ENCODE measurements around the gene PTPRS.

Gene PTPRS

DNA sequence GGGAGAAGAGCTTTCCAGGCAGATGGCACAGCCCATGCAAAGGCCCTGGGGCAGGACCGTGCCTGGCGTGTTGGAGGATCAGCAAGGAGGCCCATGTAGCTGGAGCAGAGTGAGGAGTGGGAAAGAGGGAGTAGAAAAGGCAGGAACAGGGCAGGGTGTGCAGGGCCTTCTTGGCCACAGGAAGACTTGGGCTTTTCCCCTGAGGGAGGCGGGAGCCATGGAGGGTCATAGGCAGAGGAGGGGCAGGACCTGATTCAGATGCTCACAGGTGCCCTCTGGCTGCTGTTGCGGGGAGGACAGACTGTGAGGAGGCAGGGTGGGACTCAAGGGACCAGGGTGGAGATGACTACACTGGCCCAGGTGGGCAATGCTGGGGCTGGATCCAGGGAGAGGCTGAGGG is 13.8 kb upstream of the PTPRS start:
- no peak for DNase-seq (ENCODE audit: low read depth)

DNA sequence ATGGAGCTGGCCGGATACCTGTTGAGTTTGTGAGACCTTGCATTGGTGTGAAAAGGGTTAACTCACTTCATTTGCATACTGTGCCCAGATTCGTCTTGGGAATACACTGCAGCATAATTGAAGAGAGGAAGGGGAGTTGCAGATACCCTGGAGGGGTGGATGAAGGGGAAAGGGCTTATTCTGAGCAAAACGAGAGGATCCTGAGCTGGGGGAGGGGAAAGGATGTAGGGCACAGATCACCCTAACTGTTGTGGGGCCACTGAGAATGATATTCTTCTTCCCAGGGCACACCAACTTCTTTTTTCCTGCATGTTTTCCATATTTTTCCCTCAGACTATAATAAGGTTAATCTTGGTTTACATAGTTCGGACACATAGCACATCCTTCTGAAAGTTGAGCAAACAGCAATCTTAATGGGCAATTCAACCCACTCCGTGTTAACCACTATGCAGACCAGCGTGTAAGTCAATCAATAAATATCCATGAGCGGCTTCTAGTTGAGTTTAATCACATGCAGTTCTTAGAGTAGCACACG is 11.7 kb upstream of the PTPRS start:
- no peak for DNase-seq (ENCODE audit: low read depth)

DNA sequence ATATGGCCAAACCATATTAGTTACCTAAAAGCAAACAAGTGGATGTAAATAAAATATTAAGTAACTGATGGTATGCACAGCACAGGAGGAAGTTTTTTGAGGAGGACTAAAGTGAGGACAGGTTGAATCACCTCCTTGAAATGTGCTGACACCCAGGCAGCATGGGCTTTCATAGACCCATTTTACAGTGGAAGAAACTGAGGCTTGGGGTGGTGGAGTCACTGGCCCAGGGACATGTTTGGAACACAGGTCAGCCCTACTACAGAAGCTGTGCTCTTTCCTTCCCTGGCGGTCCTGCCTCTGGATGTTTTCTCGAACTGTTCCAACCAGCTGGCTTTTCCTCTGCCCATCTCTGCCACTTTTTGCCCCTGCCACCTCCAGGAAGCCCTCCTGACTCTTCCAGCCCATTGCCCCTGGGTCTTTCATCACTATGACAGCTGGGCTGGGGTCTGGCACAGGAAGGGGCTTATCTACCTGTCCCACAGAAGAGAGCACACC is 11.2 kb upstream of the PTPRS start:
- DNase-seq (ENCODE audit: low read depth): no peak

DNA sequence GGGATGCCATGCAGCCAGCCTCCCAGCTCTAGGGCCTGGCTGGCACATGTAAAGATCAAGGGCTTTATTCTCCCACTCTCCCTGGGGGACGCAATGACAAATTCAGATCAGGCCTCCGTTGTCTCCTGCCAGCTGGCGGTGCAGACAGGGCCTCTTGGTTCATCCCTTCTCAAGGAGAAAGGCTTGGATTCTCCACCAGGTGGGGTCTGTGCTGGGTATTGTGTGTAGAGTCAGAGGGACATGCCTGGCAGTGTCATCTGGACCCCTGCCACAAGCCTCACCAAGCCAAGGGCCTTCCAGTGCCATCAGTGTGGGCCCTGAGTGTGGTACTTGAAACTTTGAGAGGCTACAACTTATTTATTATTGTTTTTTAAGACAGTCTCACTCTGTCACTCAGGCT is 8.4 kb upstream of the PTPRS start:
- DNase-seq (ENCODE audit: low read depth): no peak

DNA sequence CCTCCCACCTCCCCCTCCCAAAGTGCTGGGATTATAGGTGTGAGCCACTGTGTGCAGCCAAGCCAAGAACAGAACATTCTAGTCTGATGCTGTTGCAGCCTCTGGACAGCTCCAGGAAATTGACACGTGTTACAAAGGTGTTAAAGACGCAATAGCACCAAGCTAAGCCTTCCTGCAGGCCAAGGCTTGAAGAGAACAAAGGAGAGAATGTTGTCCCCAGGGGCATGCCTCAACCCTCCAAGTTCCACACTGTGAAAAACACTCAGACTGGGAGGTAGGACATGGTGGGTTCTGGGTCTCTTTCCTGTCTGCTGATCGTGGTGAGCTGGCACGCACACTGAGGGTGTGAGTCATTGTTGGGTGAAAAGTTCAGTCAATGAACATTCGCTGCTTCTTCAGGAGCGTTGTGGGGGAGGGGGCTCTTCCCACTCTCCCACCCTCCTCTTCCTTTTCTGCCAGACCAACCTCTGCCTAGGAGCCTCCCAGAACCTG is 5.3 kb upstream of the PTPRS start:
- DNase-seq (ENCODE audit: low read depth): no peak

DNA sequence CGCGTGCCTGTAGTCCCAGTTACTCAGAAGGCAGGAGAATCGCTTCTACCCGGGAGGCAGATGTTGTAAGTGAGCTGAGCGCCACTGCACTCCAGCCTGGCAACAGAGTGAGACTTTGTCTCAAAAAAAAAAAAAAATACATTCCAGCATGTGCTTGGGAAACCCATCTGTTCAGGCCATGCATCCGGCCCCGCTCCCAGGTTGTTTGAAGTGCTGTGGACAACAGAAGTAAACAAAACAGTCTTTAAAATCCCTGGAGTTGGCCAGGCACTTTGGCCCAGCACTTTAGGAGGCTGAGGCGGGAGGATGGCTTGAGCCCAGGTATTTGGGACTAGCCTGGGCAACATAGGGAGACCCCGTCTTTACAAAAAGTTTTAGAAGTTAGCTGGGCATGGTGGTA is 3.2 kb upstream of the PTPRS start:
- no peak for DNase-seq (ENCODE audit: low read depth)

DNA sequence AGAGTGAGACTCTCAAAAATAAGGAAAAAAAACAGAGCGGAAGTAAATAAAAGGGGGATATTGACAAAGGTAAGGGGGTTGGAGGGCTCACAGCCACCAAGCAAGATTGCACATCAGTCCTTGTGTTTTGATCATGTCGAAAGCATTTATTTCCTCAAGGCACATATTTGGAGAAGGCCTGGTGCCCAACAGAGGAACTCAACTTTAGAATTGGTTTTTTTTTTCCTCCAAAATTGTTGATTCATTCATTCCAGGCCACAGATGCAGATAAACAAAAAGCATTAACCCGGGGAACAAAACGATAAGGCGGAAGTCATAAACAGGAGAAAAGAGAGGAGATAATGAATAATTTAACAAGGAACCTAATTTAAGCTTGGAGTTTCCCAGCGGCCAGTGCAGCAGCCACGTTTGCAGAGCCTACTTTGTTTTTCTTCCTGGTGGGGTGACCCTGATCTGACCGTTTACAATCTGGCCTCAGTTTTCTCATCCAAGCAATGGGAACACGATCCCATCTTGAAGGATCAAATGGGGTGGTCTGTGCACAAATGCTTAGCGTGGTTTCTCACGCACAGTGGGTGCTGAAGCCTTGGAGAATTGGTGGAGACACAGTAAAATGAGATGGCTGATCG is 2.1 kb upstream of the PTPRS start:
- no peak for DNase-seq (ENCODE audit: low read depth)

DNA sequence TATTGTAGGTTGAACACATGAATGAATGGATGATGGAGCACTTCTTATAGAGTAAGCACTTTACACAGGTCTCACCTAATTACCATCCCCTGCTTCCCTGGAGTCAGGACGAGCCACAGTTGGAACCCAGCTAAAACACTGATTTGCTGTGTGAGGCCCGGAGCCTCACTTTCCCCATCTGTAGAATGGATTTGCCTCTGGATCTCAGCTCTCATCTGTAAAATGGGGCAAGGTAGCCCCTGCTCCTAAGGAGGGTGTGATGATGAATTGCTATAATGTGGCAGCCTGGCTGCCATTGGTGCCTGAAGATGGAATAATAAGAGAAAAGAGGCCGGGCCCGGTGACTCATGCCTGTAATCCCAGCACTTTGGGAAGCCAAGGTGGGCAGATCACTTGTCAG is 1.4 kb upstream of the PTPRS start:
- DNase-seq (ENCODE audit: low read depth): no peak

DNA sequence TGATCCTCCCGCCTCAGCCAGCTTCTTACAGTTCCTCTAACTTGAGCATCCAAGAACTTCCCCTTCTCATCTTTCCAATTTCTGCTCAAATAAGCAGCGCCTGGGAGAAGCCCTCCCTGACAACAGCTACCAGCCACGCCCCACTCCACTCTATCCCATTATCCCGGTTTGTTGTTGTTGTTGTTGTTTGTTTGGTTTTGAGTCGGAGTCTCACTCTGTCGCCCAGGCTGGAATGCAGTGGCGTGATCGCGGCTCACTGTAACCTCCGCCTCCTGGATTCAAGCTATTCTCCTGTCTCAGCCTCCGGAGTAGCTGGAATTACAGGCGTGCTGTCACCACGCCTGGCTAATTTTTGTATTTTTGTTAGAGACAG is 822 bp upstream of the PTPRS start:
- no peak for DNase-seq (ENCODE audit: low read depth)

DNA sequence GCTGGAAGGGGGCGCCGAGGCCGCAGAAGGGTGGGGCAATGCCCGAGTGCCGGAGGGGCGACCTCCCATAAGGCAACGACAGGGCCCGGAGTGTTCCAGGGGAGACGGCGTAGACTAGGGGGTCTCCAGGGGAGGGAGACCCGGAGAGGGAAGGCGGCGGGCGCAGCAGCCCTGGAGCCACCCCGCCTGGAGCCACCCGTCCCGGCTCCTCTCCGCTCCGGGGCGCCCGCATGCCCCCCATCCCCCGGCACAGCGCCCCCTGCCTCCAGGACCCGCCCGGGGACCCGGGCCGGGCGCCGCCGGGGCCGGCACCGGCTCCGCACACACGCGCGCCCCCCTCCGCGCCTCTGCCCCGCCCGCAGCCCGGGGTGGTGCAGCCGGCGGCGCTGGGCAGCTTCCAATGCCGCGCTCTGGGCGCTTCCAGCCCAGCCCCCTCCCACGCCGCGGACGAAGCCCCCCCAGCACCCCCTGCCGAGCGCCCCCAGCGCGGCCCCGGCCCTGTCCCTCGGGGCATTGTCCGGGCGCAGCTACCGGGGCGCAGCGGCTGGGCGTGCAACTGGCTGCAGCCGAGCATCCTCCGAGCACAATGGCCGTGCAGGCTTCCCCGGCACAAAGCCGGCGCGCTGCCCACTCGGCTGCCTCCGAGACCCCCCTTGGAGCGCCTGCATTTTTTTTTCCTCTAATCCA is 519 bp downstream of the PTPRS start:
- no peak for DNase-seq (ENCODE audit: low read depth)

DNA sequence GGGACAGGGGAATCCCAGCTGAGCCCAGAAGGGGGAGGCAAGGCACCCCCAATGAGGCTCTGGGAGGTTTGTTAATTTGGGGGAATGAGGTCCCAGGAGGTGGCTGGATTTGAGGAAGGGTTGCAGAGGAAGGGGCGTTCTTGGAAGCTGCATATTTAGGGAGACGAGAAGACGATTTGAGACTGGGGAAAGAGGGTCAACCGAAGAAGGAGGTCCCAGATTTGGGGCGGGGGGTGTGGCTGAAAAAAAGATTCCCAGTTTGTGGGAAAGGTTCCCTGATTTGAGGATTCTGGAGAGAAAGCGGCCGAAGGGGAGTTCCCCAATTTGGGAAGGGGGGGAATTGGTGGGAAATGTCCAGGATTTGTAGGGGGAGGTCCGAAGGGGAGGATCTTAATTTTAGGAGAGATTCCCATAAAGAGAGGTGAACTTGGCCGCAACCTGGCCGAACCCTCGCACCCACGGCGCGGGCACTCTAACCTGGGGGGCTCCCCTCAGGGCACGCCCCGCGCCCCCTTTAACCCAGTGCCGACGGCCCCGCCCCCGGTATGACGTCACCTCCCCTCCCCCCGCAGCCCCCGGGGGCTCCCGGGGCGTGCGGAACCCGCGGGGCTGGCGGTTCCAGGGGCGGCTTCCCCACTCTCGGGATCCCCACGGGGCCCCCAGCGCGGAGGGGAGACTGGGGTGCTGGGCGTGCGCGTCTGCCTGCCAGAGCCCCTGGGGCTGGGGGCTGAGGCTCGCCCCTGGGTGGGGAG is 1.2 kb downstream of the PTPRS start:
- no peak for DNase-seq (ENCODE audit: low read depth)

DNA sequence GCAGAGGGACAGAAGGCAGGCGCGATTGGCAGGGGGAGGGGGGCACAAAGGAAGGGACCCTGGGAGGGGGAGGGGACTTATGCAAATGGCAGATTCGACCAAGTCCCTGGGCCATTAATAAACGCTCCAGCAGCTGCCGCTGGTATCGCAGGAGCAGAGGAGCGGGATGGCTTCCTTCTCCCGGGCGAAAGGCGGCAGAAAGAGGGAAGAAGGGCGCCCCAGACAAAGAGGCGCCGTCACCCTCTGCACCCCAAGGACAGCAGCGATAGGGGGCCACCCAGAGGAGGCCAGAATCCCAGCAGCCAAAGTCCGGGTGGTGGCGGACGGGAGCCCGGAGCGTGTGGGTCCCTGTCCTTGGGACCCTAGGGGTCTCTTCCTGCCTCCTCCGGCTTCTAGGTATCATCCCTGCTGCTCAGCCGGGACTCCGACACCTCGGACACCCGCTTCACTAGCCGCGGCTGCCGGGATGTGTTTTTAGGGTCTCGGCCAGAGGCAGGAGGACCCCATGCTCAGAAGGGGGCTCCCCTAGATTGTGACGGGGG is 1.9 kb downstream of the PTPRS start:
- DNase-seq (ENCODE audit: low read depth): no peak

DNA sequence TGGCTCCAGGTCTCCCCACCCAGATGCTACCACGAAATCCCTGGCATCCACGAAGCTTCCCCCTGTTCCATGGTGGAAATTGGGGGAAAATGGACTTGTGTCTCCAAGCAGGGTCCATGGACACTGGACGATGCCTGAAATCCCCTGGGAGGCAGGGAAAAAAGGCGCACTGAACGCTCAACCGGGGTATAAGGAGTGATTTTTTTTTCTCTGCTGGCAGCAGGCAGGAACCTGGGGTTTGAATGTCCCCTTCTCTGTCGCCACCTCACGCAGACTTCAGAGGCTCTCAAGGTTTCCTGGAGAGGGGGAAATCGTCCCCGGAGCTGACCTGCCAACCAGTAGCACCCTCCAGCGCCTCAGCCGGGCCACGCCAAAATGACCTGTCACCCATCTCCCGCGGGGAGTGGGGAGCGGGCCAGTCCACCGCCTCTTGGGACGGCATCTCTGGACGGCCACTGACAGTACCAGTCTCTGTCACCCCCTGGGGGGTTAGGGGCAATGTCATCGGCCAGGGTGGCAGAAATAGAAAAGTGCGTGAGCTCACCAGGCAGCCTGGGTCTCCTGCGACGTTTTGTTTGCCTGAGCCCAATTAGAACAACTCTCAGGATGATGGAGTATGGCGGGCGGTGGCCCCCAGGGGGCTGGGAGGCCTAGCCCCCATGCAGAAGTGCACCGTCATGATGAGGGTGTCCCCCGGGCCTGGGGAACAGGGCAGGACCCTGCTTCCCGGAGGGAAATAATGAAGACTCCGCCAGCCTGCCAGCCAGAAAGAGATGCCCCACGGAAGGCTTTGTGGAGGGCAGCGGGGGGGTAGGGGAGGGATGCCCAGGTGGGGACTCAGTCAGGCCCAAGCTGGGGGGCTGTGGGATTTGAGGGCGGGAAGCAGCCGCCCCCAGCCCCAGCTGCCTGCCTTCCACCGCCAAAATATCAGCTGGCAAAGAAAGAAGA is 2.6 kb downstream of the PTPRS start:
- DNase-seq (ENCODE audit: low read depth): no peak

DNA sequence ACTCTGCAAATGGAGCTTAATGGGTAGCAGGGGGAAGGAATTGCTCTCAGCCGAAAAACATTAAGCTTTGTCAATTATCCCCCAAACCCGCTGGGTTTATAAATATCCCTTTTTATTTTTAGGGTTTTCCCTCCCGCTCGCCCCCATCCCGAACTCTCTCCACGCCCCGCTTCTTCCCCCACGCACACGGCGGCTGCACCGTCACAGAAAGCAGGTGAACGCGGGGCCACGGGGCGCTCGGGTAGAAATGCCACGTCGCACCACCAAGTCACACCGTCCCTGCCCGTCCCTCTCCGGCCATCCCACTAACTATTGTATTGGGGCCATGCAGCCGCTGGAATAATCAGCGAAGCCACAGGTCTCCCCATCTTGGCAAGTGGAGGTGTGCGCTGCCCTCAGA is 3.5 kb downstream of the PTPRS start:
- no peak for DNase-seq (ENCODE audit: low read depth)

DNA sequence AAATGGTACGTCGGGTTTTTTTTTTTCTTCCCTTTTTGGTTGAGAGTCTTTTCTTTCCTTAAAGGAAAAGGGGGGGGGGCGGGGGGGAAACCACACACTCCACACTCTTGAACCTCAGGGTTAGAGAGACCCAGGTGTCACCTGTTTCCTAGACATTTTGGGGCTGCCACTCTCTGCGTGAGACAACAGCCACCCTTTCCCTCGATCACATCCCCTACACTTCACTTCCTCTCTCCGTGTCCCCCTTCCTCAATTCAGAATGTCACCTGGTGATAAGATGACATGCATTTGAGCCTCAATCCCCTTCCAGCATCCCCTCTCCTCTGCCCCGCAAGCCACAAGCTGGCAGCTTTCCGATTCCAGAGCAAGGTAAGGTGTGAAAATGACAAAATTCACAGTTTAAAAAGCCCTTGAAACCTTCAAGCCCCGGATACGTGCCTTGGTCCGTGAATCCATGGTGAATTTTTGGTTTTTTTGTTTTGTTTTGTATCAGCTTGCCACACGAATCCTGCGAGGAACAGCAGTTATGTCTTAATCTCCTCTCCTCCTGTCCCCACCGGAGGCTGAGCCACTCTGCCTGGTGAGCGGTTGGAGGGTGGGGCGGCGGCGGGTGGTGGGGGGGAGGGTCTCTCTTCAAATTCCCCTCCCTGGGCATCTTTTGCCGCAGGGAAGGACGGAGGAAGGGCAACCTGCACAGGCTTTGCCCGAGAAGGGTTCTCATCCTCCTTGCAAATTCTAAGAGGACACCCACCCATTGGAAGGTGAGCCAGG is 4.2 kb downstream of the PTPRS start:
- no peak for DNase-seq (ENCODE audit: low read depth)

DNA sequence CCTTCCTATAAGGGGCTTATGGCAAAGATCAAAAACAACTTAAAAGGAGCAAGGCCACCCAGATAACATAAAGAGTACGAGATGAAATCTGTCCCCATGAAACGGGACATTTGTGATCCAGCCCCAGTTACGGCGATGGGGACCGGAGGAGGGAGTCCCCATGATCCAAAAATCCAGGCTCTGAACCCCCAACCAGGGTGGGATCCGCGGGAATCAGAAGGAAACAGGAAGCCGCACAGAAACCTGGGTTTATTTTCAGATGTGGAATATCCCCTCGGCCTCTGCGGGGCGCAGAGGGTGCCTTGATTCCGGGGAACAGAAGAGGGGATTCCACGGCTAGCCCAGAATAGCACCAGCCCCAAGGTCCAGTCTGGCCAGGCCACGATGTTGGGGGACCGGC is 5.0 kb downstream of the PTPRS start:
- no peak for DNase-seq (ENCODE audit: low read depth)

DNA sequence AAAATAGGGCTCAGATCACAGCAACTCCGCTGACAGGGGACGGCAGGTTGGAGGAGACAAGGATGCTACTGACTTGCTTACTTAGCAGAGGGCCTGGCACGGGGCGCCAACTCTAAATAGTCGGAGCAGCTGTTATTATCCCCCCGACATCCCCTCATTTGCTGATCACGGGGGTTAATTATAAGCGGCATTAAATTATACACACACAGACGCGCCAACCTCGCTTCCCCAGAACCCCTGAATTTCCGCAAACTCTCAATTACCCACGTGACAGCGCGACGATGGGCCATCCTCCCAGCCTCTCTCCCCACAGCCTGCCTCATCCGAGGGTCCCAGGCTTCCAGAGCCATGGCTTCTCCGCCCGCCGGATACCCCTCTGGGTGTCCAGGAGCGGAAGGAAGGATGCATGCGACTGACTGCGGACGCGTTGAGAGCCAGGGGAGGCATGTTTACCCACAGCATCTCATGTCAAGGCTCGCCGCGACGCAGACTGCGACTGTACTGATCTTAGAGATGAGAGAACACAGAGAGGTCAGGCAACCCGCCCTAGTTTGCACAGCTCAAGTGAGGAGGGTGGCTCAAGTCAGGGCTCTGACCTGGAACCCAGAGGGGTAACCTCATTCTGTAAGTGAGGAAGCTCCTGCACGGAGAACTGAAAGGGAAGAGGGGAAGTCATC is 5.7 kb downstream of the PTPRS start:
- no peak for DNase-seq (ENCODE audit: low read depth)

DNA sequence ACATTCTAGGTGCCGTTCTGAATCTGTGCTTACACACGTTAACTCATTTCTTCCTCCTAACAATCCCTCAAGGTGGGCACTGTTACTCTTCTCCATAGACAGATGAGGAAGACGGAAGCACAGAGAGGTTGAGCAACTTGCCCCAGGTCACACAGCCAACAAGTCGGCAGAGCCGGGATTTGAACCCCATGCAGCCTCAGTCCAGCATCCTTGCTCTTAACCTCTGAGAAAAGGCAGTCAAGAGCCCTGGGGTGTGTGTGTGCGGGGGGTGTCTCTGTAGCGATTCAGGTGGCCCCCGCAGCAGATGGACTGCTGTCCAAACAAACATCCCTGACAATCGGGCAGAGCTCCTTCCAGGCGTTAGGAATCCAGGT is 6.3 kb downstream of the PTPRS start:
- DNase-seq (ENCODE audit: low read depth): no peak

DNA sequence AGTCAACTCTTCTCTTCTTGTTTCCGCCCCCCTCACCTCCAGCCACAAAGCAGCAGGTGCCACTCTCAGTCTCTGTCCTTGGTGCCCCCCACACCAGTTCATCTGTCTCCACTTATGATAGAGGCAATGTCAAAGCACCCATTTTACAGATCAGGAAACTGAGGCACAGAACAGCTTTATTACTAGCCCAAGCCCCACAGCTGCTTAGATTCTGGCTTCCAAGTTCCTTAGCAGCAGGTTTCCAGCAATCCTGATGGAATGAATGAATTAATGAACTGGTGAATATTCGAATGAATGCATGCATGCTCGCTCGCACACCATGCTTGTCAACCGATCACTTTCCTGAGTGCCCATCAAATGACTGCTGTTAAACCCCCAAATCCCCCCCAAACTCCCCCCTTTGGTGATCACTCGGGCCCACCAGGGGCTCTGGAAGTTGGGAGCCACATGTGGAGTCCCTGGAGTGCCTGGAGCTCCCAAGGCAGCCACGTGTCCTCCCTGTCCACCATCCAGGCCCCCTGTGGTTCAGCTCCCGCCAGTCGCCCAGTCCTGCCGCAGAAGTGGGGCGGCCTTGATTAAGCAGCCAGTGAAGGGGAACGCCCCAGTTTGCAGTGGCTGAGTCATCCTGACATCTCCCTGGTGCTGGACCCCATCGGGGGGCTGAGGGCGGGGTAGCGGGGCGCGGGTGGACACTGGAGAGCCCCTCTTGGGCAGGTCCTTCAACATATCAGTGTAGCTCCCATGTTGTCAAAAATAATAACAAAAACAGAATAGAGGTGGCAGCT is 6.8 kb downstream of the PTPRS start:
- DNase-seq (ENCODE audit: low read depth): no peak
